ENCODE measurements around the gene KLHDC8A.

KLHDC8A gene

GRCh38 chr1:205286335-205286950, 70.3 kb downstream of the KLHDC8A start:
- no peak overlapping the region for H3K9ac ChIP-seq (ENCODE audit: low read length)
- H3K4me3 ChIP-seq (ENCODE audit: low read depth in 1 of 2, low read length in 2 of 2), result no peak overlapping the region
- H3K36me3 ChIP-seq (ENCODE audit: insufficient read depth, low read length), result no peaks in the 10 kb centered on the region
- peaks cover 14% of the 10 kb centered on the region for H3K4me1 ChIP-seq (ENCODE audit: insufficient read depth, low read length)
- no peaks in the 10 kb centered on the region for H3K27me3 ChIP-seq (ENCODE audit: control insufficient read depth in 1 of 2, insufficient read depth in 2 of 2, low read length in 2 of 2)
- no peaks in the 10 kb centered on the region for H3K9me3 ChIP-seq (ENCODE audit: low read length)
- H3K27ac ChIP-seq (ENCODE audit: low read depth, low read length), result no peak overlapping the region

Measured in muscle layer of colon (tissue), 2 donors.